ENCODE data around the gene LRRFIP1.

Gene LRRFIP1

DNA sequence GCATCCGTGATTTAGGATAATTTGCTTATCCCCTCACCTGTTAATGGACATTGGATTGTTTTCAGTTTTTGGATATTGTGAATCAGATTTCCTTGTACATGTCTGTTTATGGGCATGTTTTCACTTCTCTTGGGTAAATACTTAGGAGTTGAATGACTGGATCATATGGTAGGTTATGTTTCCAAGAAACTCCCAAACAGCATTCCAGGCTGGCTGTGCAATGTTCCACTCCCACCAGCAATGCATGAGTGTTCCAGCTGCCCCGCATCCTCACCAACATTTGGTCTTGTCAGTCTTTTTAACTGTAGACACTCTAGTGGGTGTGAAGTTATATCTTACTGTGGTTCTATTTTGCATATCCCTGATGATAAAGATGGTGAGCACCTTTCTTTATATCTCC is 8.9 kb upstream of the LRRFIP1 start:
- DNase-seq: no peak

DNA sequence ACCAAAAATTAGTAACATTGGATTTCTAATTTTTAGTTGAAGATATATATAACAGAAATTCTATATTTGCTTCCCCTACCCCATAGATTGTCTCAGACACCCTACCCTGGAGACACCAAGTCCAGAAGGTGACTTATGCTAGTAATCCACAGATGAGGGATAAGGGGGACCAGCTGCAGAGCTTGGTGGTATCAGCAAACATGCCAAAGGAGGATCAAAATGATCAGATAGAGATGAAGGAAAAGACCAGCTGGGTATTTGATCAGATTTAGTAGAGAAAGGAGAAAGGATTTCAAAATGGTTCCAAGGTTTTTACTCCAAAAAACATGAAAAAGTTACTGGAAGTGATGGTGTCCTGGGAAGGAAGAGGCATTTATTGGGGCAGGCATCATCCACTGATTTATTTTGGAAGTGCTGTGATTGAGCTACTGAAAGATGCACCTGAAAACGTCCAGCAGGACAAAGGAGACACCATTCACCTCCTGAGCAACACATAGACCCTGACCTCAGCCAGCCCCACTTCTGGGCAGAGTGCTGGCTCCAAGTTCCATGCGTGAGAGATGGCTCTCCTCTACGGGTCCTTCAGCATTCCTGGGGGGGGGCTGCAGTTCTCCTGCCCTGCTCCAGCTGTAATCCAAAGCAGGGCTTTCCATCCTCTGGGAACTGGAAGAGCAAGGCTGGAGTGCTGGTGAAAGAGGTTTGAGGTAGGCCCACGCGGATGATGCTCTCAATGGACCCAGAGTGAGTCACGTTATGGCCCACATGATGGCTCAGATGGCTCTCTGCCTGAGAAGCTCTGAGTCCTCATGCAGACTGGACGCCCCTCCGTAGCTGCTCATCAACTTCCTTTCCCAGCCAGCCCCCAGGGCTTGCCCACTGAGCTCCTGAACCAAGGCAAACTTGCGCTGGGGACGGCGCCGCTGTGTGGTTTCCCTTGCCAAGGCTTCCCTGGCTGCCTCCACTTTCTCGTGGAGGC is 3.7 kb upstream of the LRRFIP1 start:
- DNase-seq: no peak

- no peak for DNase-seq
Measured at GRCh38 chr2:237624565-237624964, 2.8 kb upstream of the LRRFIP1 start.

GRCh38 chr2:237625216-237625705 is 2.1 kb upstream of the LRRFIP1 start:
- DNase-seq: no peak

- DNase-seq: no peak
Measured at GRCh38 chr2:237625777-237626176, 1.6 kb upstream of the LRRFIP1 start.

DNA sequence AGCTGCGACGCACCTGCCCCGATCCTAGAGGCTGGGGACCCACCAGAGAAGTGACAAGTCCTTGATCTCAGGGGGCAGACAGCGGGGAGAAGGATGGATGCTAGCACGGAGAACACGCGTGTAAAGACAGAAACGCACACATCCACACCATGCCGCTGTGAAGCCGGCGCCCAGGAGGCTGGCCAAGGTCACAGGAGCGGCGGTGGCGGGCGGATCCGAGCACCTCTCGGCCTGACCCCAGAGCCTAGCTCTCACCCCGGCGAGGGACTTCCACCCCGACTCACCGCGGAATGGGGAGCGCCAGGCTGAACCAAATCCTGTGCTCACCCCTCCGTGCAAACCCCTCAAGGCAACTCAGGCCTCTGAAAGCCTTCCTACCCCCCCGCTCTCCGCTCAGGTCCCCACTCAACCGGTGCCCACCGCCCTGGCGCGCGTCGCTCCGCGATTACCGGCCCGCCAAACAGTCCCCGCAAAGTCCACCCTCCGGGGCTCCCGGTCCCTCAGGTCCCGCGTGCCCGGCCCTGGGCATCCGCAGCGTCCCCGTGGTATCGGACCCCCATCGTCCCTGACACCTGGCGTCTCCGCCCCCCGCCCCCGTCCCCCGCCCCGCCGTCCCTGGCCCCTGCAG is 460 bp upstream of the LRRFIP1 start:
- peak; percentile 64 for DNase-seq

DNA sequence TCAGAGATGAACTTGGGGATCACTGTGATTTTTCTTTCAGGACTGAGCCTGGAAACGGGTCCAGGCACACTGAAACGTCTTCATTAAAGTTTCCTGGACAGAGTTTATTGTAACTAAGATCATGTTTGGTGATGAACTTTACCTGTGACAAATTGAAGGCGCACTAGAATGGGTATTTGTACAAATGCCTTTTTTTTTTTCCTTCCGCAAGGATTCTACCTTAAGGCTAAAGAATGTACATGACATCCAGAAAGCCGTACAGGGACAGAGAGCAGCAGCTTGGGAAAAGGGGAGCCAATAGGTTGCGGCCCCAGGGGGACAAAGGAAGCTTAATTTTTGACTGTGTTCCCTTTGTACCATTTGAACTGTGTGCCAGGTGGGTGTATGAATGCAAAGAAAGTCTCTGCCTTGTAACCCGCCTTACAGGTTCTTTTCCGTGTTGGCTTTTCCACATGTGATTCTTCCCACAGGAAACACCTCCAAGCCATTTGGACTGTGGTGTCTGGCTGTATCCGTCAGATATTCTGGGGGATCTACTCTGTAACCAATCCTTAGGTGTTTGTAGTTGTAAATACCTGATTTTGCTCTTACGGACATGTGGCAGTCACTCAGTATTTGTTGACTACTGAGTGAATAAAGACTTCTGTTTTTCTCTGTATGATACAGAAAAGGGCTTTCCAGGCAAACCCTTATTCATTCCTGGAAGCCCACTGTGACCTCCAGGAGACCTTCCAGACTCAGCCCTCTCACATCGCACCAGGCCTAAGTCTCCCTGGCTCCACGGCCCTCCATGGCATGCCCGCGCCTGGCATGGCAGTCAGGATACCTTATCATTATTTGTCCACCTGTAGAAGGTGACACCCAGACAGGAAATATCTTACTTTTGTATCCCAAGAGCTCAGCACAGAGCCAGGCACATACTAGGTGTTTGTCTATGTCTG is 1.1 kb downstream of the LRRFIP1 start:
- DNase-seq: no peak

- DNase-seq: no peak
Measured at GRCh38 chr2:237629188-237629534, 1.8 kb downstream of the LRRFIP1 start.

GRCh38 chr2:237629739-237630138 is 2.4 kb downstream of the LRRFIP1 start:
- DNase-seq: no peak

- no peak for DNase-seq
Measured at GRCh38 chr2:237630216-237631000, 3.0 kb downstream of the LRRFIP1 start.

- DNase-seq: no peak
Measured at GRCh38 chr2:237631007-237631785, 3.8 kb downstream of the LRRFIP1 start.

- DNase-seq: no peak
Measured at GRCh38 chr2:237631801-237632585, 4.6 kb downstream of the LRRFIP1 start.

- DNase-seq: no peak
Measured at GRCh38 chr2:237633061-237633561, 5.7 kb downstream of the LRRFIP1 start.

- DNase-seq: no peak
Measured at GRCh38 chr2:237636578-237636977, 9.2 kb downstream of the LRRFIP1 start.

- no peak for DNase-seq
Measured at GRCh38 chr2:237637429-237638135, 10.2 kb downstream of the LRRFIP1 start.

DNA sequence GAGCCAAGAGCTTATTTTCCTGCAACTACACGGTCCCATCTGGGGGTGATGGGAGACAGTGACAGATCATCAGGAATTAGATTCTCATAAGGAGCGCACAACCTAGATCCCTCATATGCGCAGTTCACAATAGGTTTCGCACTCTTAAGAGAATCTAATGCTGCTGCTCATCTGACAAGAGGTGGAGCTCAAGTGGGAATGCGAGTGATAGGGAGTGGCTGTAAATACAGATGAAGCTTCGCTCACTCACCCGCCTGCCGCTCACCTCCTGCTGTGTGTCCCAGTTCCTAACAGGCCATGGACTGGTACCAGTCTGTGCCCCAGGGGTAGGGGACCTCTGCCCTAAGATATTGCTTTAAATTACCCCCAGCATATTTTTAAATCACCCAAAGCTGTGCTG is 10.8 kb downstream of the LRRFIP1 start:
- DNase-seq: no peak

- no peak for DNase-seq
Measured at GRCh38 chr2:237639052-237639835, 11.9 kb downstream of the LRRFIP1 start.

DNA sequence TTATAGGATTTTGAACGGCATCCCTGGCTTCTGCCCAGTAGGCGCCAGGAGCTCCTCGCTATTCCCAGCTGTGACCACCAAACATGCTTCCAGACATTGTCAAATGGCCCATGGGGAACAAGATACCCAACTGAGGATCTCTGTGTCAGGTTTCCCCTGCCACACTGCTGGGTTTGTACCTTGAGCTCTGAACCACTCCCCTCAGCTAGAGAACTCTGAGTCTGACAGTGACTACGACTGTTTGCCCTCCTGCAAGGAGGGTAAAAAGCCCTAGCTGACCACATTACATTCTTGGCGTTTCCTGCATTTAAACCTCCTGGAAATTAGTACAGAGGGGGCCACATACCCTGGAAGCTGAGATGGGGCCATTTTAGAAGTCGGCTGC is 12.4 kb downstream of the LRRFIP1 start:
- no peak for DNase-seq

GRCh38 chr2:237640493-237640998 is 13.2 kb downstream of the LRRFIP1 start:
- no peak for DNase-seq

All from retina (tissue), 1 donor.